CD14-positive monocyte (primary cell): Measurements from ENCODE around the gene SIX1. TPM values are rescaled to one million over a fixed set of nuclear protein-coding genes. Genes with fewer than 3 reads are reported as not detected.

Experiments used
- DNase-seq, 3 donors: peaks; one replicate each; pipeline ENCODE4 v3.0.0-alpha.2; 2011 to 2022
- H2AFZ ChIP-seq: 2 replicates; pipeline ENCODE4 v1.6.0; 2012; ENCODE audit warnings: mild to moderate bottlenecking, low read depth, low read length, inconsistent platforms; ENCODE audit not compliant: insufficient read depth, poor library complexity, severe bottlenecking
- H3K27ac ChIP-seq, 2 donors: 1 replicate in 1 of 2; 2 replicates in 1 of 2; pipeline ENCODE4 v1.5.1; 2012 to 2013; ENCODE audit warnings: low read length in 2 of 2, control low read depth in 1 of 2, inconsistent platforms in 1 of 2, low read depth in 1 of 2, mild to moderate bottlenecking in 1 of 2
- H3K27me3 ChIP-seq, 2 donors: one replicate each; pipeline versions ENCODE4 v1.6.0 to v1.6.1; 2011 to 2013; ENCODE audit warnings: low read length in 2 of 2; ENCODE audit not compliant: control insufficient read depth in 2 of 2, insufficient read depth in 2 of 2
- H3K36me3 ChIP-seq, 2 donors: replicated peaks in 1 of 2; 1 replicate in 1 of 2; 2 replicates in 1 of 2; pipeline versions ENCODE4 v1.5.1 to v1.6.1; 2012 to 2013; ENCODE audit warnings: low read length in 2 of 2, control low read depth in 1 of 2, inconsistent platforms in 1 of 2, mild to moderate bottlenecking in 1 of 2; ENCODE audit not compliant: insufficient read depth in 2 of 2, control insufficient read depth in 1 of 2
- H3K4me1 ChIP-seq, 2 donors: 1 replicate in 1 of 2; 2 replicates in 1 of 2; pipeline versions ENCODE4 v1.5.1 to v1.6.1; 2012 to 2013; ENCODE audit warnings: low read length in 2 of 2, control low read depth in 1 of 2, inconsistent platforms in 1 of 2, mild to moderate bottlenecking in 1 of 2, moderate library complexity in 1 of 2; ENCODE audit not compliant: insufficient read depth in 2 of 2, control insufficient read depth in 1 of 2
- H3K4me2 ChIP-seq: replicated peaks from 2 replicates; pipeline ENCODE3; 2012; ENCODE audit warnings: low read length, moderate library complexity, mild to moderate bottlenecking; ENCODE audit not compliant: poor library complexity, severe bottlenecking; ENCODE audit errors: extremely low read depth
- H3K4me3 ChIP-seq, 3 experiments: fragments of 200-600 bp in 1 of 3; sonication (generic) in 1 of 3; replicated peaks in 1 of 3; 1 replicate in 2 of 3; 2 replicates in 1 of 3; pipeline ENCODE4 v1.5.1; 2011 to 2013; ENCODE audit warnings: low read length in 3 of 3, mild to moderate bottlenecking in 3 of 3, control low read depth in 2 of 3, low read depth in 2 of 3, inconsistent platforms in 1 of 3, moderate library complexity in 1 of 3
- H3K79me2 ChIP-seq: 2 replicates; pipeline ENCODE4 v1.6.0; 2012; ENCODE audit warnings: mild to moderate bottlenecking, control low read depth, inconsistent platforms, low read length, moderate library complexity; ENCODE audit not compliant: insufficient read depth
- H3K9ac ChIP-seq: 2 replicates; pipeline ENCODE4 v1.6.0; 2017; ENCODE audit warnings: low read length, mild to moderate bottlenecking; ENCODE audit not compliant: insufficient read depth, poor library complexity, severe bottlenecking
- H3K9me3 ChIP-seq, 2 donors: replicated peaks in 1 of 2; 1 replicate in 1 of 2; 2 replicates in 1 of 2; pipeline versions ENCODE4 v1.5.1 to v1.6.1; 2012 to 2013; ENCODE audit warnings: low read length in 2 of 2, control low read depth in 1 of 2; ENCODE audit not compliant: control insufficient read depth in 1 of 2, insufficient read depth in 1 of 2
- H4K20me1 ChIP-seq: 2 replicates; pipeline ENCODE4 v1.6.0; 2012; ENCODE audit warnings: mild to moderate bottlenecking, low read length, control low read depth, moderate library complexity; ENCODE audit not compliant: insufficient read depth
- H3K27ac Mint-ChIP-seq, 7 donors: one replicate each; pipeline ENCODE4 v1.8.0; 2020; ENCODE audit warnings: mild to moderate bottlenecking in 7 of 7, mixed read lengths in 7 of 7, moderate library complexity in 6 of 7, inconsistent platforms in 2 of 7
- H3K27me3 Mint-ChIP-seq, 3 donors: one replicate each; pipeline ENCODE4 v1.8.0; 2021 to 2022; ENCODE audit warnings: low read depth in 3 of 3, mild to moderate bottlenecking in 3 of 3, mixed read lengths in 3 of 3, moderate library complexity in 3 of 3, inconsistent platforms in 1 of 3
- H3K36me3 Mint-ChIP-seq, 2 donors: one replicate each; pipeline ENCODE4 v1.8.0; 2020; ENCODE audit warnings: mixed read lengths in 2 of 2, inconsistent platforms in 1 of 2, mild to moderate bottlenecking in 1 of 2
- H3K4me1 Mint-ChIP-seq: one replicate; pipeline ENCODE4 v1.8.0; 2020; ENCODE audit warnings: mild to moderate bottlenecking, mixed read lengths
- H3K4me3 Mint-ChIP-seq, 2 donors: one replicate each; pipeline ENCODE4 v1.8.0; 2020; ENCODE audit warnings: mild to moderate bottlenecking in 2 of 2, mixed read lengths in 2 of 2, moderate library complexity in 1 of 2
- H3K9me3 Mint-ChIP-seq, 7 donors: one replicate each; pipeline ENCODE4 v1.8.0; 2020 to 2022; ENCODE audit warnings: mixed read lengths in 7 of 7, mild to moderate bottlenecking in 6 of 7, moderate library complexity in 6 of 7, inconsistent platforms in 2 of 7
- WGBS: methylation state at CpG from one replicate; pipeline ENCODE4 v1.1.5; 2013; ENCODE audit warnings: missing lambda C conversion rate; ENCODE audit not compliant: insufficient coverage; 5-methylcytosine and 5-hydroxymethylcytosine counted together
- intact Hi-C, 2 donors: fragments of 100-400 bp; cut with micrococcal nuclease; formaldehyde crosslinking; loops; one replicate each; pipeline versions ENCODE4 v1.15.0 to v1.15.1; 2023
- polyA plus RNA-seq, 3 donors: library from polyadenylated mRNA; depleted of rRNA in 1 of 3; unstranded in 2 of 3; stranded (reverse) in 1 of 3; fragments of 300-500 nt in 2 of 3; fragments of >200 nt in 1 of 3; fragmentation: Illumina TruSeq in 2 of 3; gene quantifications; 1 replicate in 2 of 3; 2 replicates in 1 of 3; pipeline ENCODE4 v1.2.3, GENCODE V29; 2012 to 2021
- TF ChIP-seq, protein P1 (sequence below): fragments of 200-600 bp; IDR thresholded peaks from one replicate; pipeline ENCODE4 v1.8.0; 2022; ENCODE audit warnings: antibody characterized with exemption, mild to moderate bottlenecking

Gene SIX1
- polyA plus RNA-seq, 3 donors: not detected

DNA sequence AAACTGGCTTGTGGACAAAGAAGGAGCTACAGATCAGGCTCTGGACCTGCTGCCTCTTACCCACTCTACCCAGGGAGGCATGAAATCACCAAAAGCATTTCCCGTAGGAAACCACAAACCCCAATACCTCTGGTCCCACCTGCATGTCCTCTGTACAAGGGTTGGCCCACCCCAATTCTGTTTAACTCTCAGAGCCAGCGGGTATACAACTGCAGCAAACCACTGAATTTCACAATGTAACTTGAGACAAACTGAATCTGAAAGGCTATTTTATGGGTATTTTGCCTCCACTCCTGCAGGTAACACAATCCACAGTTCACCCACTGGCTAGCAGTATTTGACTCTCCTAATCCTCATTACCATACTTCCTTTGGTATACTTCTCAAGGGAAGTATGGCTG lies 16.5 kb downstream of the SIX1 start:
- H3K79me2 ChIP-seq: no peaks in the 10 kb centered on the region
- WGBS: 8% methylated on average over 1 of the region's 2 CpGs
- peaks cover 0 to 7% (median 0%) of the 10 kb centered on the region in 7 donors for H3K9me3 Mint-ChIP-seq
- no peak overlapping the region for H3K4me2 ChIP-seq
- no peak overlapping the region for H3K4me3 ChIP-seq
- H3K4me1 ChIP-seq: peaks cover 5 to 7% of the 10 kb centered on the region in 2 donors
- no peaks in the 10 kb centered on the region for H4K20me1 ChIP-seq
- H2AFZ ChIP-seq: no peak overlapping the region
- H3K27ac Mint-ChIP-seq: no peak overlapping the region
- no peak for DNase-seq
- H3K4me1 Mint-ChIP-seq: peaks cover 3% of the 10 kb centered on the region
- peak overlapping the region in 1 of 2 donors; percentile 28 for H3K4me3 Mint-ChIP-seq
- intact Hi-C loops: no loop called here
- peaks cover 73 to 82% of the 10 kb centered on the region in 2 donors for H3K27me3 ChIP-seq
- no peaks in the 10 kb centered on the region for H3K36me3 ChIP-seq
- H3K27ac ChIP-seq: no peak overlapping the region
- H3K9me3 ChIP-seq: peaks cover 3 to 16% of the 10 kb centered on the region in 2 donors
- H3K36me3 Mint-ChIP-seq: peaks cover 0 to 3% of the 10 kb centered on the region in 2 donors
- peaks cover 46 to 79% (median 57%) of the 10 kb centered on the region in 3 donors for H3K27me3 Mint-ChIP-seq
- no peak overlapping the region for H3K9ac ChIP-seq
- TF ChIP-seq, protein P1, sequence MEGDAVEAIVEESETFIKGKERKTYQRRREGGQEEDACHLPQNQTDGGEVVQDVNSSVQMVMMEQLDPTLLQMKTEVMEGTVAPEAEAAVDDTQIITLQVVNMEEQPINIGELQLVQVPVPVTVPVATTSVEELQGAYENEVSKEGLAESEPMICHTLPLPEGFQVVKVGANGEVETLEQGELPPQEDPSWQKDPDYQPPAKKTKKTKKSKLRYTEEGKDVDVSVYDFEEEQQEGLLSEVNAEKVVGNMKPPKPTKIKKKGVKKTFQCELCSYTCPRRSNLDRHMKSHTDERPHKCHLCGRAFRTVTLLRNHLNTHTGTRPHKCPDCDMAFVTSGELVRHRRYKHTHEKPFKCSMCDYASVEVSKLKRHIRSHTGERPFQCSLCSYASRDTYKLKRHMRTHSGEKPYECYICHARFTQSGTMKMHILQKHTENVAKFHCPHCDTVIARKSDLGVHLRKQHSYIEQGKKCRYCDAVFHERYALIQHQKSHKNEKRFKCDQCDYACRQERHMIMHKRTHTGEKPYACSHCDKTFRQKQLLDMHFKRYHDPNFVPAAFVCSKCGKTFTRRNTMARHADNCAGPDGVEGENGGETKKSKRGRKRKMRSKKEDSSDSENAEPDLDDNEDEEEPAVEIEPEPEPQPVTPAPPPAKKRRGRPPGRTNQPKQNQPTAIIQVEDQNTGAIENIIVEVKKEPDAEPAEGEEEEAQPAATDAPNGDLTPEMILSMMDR: no peak

DNA sequence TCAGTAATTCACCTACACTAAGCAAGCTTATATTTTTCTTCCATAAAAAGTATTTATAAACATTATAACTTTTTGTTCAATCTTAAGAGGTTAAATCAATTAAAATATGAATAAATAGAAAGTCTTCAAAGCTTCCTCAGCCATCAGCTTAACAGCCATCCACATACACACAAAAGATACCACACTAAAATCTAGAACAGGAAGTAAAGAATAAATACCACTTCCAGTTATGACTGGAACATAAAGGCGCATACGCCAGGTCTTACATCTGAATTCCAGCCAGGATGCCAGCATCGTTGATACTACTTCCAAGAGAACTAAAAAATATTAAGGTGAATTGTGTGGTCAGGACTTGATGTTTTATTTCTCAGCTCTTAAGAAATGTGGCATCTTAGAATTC lies 17.0 kb downstream of the SIX1 start:
- Histone ChIP-seq H3K4me3 (no peak overlapping the region), H3K27ac (no peak overlapping the region), H3K9ac (no peak overlapping the region), H3K27me3 (peaks cover 68 to 77% of the 10 kb centered on the region in 2 donors), H3K36me3 (no peaks in the 10 kb centered on the region), H2AFZ (no peak overlapping the region), H4K20me1 (no peaks in the 10 kb centered on the region), H3K9me3 (peaks cover 1 to 12% of the 10 kb centered on the region in 2 donors), H3K79me2 (no peaks in the 10 kb centered on the region), H3K4me1 (peaks cover 0 to 1% of the 10 kb centered on the region in 2 donors), H3K4me2 (no peak overlapping the region)
- Mint-ChIP-seq H3K36me3 (peaks cover 0 to 3% of the 10 kb centered on the region in 2 donors), H3K9me3 (peaks cover 0 to 7% (median 0%) of the 10 kb centered on the region in 7 donors), H3K27me3 (peaks cover 43 to 78% (median 59%) of the 10 kb centered on the region in 3 donors), H3K4me1 (peaks cover 2% of the 10 kb centered on the region), H3K4me3 (peak overlapping the region in 1 of 2 donors; percentile 28), H3K27ac (no peak overlapping the region)
- DNase-seq: no peak
- intact Hi-C loops: no loop called here
- WGBS: no CpG with 5 or more reads among the region's 3 CpGs
- TF ChIP-seq, protein P1: no peak
